ENCODE results near the gene SLC44A5. TPM values are rescaled to one million over a fixed set of nuclear protein-coding genes. Genes with fewer than 3 reads are reported as not detected.
A peak's percentile ranks its signal among the peaks of the same experiment; 100 is the strongest.

SLC44A5 gene
- total and polyA plus RNA-seq, 4 donors = 0.13 to 1.1 (median 0.22) TPM

- Histone ChIP-seq H3K27ac (ENCODE audit: low read depth in 1 of 2, low read length in 2 of 2) (no peak overlapping the region), H3K27me3 (ENCODE audit: control insufficient read depth in 4 of 4, insufficient read depth in 4 of 4, low read length in 3 of 4) (no peaks in the 10 kb centered on the region), H3K4me1 (ENCODE audit: control insufficient read depth in 4 of 4, insufficient read depth in 4 of 4, low read length in 3 of 4) (peaks cover 2 to 10% (median 7%) of the 10 kb centered on the region in 4 donors), H3K4me3 (ENCODE audit: low read depth in 1 of 3, low read length in 3 of 3) (no peak overlapping the region), H3K9ac (ENCODE audit: low read depth in 1 of 2, low read length in 2 of 2) (no peak overlapping the region), H3K9me3 (ENCODE audit: control insufficient read depth in 4 of 4, low read length in 3 of 4) (no peaks in the 10 kb centered on the region), H3K36me3 (ENCODE audit: control insufficient read depth in 4 of 4, insufficient read depth in 3 of 4, low read depth in 1 of 4, low read length in 3 of 4) (no peaks in the 10 kb centered on the region)
- WGBS = 71% methylated on average over 4 of the region's 4 CpGs
- TF ChIP-seq ZBTB33 (IDR thresholded peaks at IDR 0.05) (no peak), ATF3 (IDR thresholded peaks at IDR 0.05) (no peak), CTCF (IDR thresholded peaks at IDR 0.05; ENCODE audit: low read depth, low read length, missing input control) (no peak), HNF4A (conservative IDR thresholded peaks at IDR 0.05) (peak in 1 of 2 donors; percentile 55), NR2F2 (IDR thresholded peaks at IDR 0.05) (no peak), SP1 (IDR thresholded peaks at IDR 0.05) (no peak), MAX (IDR thresholded peaks at IDR 0.05) (no peak)
- DNase-seq (ENCODE audit: low spot score) = no peak
These were observed 444.1 kb downstream of the SLC44A5 start for GRCh38 chr1:75166821-75167220.

DNA sequence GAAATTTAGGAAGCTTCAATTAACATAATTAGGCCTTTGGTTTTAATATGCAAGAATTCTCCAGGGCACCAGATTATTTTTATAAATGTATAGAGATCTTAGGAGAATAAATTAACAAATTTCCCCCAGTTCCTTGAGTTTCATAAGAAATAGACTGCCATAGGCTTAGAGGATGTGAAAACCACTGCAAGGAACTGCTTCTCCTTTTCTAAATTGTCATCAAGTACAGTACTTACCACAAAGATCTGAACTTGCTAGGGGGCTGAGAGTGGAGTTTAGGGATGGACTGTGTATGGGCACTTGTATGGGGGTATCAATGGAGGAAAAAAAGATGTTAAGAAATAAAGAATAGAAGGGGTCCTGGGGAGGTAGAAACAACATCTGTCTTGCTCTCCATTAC is 445.6 kb downstream of the SLC44A5 start:
- Histone ChIP-seq H3K9me3 (ENCODE audit: control insufficient read depth in 4 of 4, low read length in 3 of 4) (no peaks in the 10 kb centered on the region), H3K9ac (ENCODE audit: low read depth in 1 of 2, low read length in 2 of 2) (no peak overlapping the region), H3K36me3 (ENCODE audit: control insufficient read depth in 4 of 4, insufficient read depth in 3 of 4, low read depth in 1 of 4, low read length in 3 of 4) (no peaks in the 10 kb centered on the region), H3K27ac (ENCODE audit: low read depth in 1 of 2, low read length in 2 of 2) (no peak overlapping the region), H3K4me3 (ENCODE audit: low read depth in 1 of 3, low read length in 3 of 3) (no peak overlapping the region), H3K4me1 (ENCODE audit: control insufficient read depth in 4 of 4, insufficient read depth in 4 of 4, low read length in 3 of 4) (peaks cover 2 to 10% (median 7%) of the 10 kb centered on the region in 4 donors), H3K27me3 (ENCODE audit: control insufficient read depth in 4 of 4, insufficient read depth in 4 of 4, low read length in 3 of 4) (no peaks in the 10 kb centered on the region)
- no peak for DNase-seq (ENCODE audit: low spot score)
- TF ChIP-seq RAD21 (IDR thresholded peaks at IDR 0.05) (no peak), HNF4G (IDR thresholded peaks at IDR 0.05) (no peak), ZBTB33 (IDR thresholded peaks at IDR 0.05) (no peak), NR2F2 (IDR thresholded peaks at IDR 0.05) (no peak), RXRA (IDR thresholded peaks at IDR 0.05) (no peak), EGR1 (IDR thresholded peaks at IDR 0.05; ENCODE audit: low read depth in 2 of 2) (no peak)

GRCh38 chr1:75159154-75159553 is 451.8 kb downstream of the SLC44A5 start:
- Histone ChIP-seq H3K27me3 (ENCODE audit: control insufficient read depth in 4 of 4, insufficient read depth in 4 of 4, low read length in 3 of 4) (no peaks in the 10 kb centered on the region), H3K4me1 (ENCODE audit: control insufficient read depth in 4 of 4, insufficient read depth in 4 of 4, low read length in 3 of 4) (no peaks in the 10 kb centered on the region), H3K36me3 (ENCODE audit: control insufficient read depth in 4 of 4, insufficient read depth in 3 of 4, low read depth in 1 of 4, low read length in 3 of 4) (no peaks in the 10 kb centered on the region), H3K9me3 (ENCODE audit: control insufficient read depth in 4 of 4, low read length in 3 of 4) (no peaks in the 10 kb centered on the region), H3K27ac (ENCODE audit: low read depth in 1 of 2, low read length in 2 of 2) (no peak overlapping the region), H3K9ac (ENCODE audit: low read depth in 1 of 2, low read length in 2 of 2) (no peak overlapping the region), H3K4me3 (ENCODE audit: low read depth in 1 of 3, low read length in 3 of 3) (no peak overlapping the region)
- 79% methylated on average over 3 of the region's 3 CpGs for WGBS
- DNase-seq (ENCODE audit: low spot score) = no peak
- TF ChIP-seq RAD21 (IDR thresholded peaks at IDR 0.05) (no peak), GABPA (IDR thresholded peaks at IDR 0.05 in 1 of 2, conservative IDR thresholded peaks at IDR 0.05 in 1 of 2) (no peak), CTCF (IDR thresholded peaks at IDR 0.05; ENCODE audit: low read depth, low read length, missing input control) (no peak), MAX (IDR thresholded peaks at IDR 0.05) (no peak), HNF4G (IDR thresholded peaks at IDR 0.05) (no peak), REST (IDR thresholded peaks at IDR 0.05) (no peak)
